Activated T-helper 1 cell treated with Interleukin-2 at 50 U/mL for 16 hours (primary cell): ENCODE measurements around the gene PAX3.

ENCODE experiments used
- DNase-seq: peaks from one replicate; pipeline ENCODE4 v3.0.0-alpha.2; 2020; ENCODE audit warnings: low read depth

The PAX3 gene

DNA sequence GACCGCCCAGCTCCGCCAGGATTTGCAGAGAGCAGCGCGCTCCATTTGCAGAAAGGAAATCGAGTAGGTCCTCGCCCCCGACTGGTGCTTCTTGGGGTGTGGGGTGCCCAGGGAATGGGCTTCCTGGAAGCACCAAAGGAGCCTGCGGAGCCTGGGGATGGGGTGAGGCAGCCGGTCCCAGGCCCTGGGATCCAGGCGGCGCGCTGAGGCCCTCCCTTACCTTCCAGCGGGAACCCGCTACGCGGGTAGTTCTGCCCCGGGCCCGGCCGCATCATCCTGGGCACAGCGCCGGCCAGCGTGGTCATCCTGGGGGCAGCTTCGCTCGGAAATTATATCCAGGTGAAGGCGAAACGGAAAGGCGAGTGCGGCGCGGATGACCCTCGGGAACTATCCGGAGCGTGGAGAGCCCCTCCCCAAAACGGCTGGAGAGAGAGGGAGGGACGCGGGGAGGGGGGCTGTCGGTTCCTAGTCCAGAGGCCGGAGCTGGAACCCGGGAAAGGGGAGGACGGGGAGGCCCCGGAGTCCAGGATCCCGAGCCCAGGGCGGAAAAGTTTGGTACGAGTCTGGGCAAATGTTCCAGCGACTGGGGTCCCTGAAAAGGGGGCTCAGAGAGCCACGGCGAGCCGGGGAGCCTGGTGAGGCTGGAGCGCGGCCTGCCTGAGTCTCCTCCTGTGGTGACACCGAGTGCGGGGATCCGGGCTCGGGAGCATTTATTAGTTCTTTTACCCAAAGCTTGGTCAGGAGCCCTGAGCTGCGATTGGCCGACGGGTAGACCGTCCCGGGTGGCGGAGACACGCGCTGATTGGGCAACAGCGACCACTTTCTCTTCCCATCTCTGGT, at the start of gene PAX3:
Gene PAX3 (minus strand): TSS at position 688 of the 840 bp plus-strand sequence. CDS start 383 bp downstream, at position 305.
- no peak for DNase-seq

DNA sequence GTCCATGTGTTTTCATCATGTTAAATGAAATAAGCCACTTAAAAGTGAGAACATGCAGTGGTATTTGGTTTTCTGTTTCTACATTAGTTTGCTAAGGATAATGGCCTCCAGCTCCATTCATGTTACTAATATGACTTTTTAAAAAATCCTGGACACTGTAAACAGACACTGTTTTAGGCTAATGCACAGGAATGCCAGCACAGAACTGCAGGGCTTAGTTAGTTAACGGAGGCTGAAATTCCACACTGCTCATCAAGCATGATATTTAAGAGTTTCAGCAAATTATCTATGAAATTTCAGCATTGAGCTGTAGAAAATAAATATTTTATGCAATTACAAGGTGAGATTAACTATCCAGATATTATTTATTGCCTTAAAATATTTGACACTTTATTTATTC, 42.5 kb upstream of the PAX3 start:
- DNase-seq, result no peak

DNA sequence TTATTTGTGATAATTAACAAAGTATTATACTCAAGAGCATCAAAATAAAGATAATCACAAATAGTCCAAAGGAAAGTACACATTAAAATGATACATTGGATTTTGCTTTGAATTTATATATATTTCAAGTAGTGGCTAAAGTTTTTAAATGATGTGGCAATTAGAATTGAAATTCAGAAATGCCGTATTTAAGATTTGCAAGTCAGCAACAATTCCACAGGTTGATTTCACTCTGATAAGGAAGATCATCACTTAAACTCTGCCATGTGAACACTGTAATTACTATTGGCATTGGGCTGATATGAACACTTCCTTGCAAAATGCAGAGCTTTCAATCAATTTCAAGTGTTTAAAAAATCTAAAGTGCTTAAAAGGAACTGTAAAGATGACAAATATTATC, 39.6 kb upstream of the PAX3 start:
- no peak for DNase-seq

DNA sequence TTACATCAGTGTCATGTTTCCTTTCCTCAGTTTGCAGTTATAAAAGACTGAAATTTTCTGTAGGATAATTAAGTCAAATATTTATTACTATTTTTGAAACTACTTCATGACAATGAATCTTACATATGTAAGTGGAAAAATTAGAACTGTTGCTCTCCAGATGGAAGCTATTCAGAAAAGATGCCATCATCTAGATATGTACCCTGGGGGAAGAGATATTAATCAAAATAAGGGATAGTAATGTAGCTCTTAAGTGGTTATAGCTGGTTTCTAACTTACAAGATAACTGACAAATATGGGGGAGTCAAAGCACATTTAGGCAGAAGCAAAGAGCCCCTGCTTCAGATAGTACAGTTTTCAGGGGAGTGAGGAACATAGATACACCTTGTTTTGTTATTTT, 38.1 kb upstream of the PAX3 start:
- DNase-seq, result no peak

DNA sequence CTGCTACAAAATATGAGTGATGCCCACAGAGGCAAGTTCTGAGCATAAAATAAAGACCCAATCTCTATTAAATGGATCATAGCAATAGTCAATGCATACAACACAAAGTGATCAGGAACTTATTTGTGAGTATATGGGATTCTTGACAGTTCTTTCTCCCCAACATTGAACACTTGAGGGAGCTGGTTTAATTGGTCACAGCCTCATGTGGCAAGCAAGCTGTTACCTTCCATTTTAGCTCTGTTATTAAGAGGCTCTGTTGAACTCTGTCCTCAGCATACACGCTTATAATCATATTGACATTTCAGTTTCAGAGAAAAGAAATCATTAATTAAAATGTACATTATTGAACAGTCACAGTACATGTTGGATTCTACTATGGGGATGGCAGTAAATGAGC, 37.6 kb upstream of the PAX3 start:
- no peak for DNase-seq

DNA sequence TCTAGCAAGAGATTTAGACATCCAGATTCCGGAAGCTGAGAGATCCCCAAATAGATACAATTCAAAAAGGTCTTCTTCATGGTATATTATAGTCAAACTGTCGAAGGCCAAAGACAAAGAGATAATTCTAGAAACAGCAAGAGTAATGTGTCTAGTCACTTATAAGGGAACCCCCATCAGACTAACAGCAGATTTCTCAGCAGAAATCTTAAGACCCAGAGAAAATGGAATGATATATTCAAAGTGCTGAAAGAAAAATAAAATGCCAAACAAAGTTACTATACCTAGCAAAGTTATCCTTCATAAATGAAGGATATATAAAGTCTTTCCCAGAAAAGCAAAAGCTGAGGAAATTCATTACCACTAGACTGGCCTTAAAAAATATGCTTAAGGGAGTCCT, 36.1 kb upstream of the PAX3 start:
- DNase-seq, result no peak

DNA sequence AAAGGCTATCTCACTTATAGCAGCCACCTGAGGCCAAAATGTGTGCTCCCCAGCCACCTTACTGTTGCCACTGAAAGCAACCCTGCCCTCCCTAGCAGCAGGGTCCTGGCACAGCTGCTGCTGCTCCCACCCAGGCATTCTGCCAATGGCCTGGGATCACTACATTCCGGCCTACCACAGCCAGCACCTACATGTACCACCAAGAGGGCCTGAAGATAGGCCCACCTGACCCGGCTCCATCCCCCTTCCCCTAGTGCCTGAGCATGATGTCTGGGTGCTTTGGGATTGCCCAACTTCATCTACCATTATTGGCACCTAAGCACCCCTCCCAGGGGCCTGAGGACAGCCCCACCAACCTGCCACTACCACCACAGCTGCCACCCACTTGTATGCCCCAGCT, 34.6 kb upstream of the PAX3 start:
- DNase-seq, result no peak

DNA sequence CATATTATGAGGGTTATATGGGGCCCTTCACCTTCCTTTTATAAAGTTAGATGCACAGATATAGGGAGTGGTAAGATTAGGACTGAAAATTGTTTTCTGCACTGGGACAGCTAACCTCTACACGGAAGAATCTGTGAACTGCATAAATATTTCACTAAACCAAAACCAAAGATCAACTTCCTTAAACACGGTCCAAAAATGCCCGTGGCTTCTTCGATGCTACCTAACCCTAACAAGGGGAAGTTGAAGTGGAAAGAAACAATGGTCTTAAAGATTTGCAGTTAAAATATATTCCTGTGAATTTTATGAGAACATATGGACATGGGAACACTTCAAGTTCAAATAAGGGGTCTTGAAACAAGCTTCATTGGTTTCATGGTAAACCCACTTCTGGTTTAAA, 33.3 kb upstream of the PAX3 start:
- no peak for DNase-seq

DNA sequence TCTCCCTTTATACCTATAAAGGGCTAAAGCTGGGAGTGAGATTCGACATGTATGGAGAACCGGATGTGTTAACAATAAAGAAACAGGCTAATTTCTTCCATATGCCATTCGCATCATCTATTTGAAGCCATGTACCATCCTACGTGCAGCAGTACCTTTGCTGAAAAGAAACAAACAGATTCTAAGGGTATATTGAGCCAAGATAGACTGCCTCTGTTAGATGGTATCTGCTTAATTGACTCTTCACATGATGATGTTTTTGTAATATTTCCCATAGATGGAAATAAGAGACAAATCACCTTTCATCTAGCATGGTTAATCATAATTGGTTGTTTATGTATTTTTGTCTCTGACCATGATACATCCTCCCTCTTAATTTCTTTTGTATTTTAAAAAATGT, 32.1 kb upstream of the PAX3 start:
- no peak for DNase-seq

DNA sequence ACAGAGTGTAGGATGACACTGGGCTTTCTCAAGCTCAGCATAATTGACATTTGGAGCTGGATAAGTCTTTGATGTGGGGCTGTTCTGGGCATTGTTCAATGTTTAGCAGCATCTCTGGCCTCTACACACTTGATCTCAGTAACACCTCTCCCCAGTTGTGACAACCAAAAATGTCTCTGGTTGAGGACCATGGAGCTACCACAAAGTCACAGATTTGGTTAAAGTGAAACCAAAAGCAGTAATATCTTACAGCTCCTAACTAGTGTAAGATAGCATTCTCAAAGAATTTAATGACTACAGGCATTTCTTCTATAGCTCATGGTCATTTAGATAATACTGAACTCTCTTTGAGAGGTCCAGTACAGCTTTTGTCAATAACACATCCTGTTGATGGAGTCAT, 23.4 kb upstream of the PAX3 start:
- DNase-seq, result no peak

DNA sequence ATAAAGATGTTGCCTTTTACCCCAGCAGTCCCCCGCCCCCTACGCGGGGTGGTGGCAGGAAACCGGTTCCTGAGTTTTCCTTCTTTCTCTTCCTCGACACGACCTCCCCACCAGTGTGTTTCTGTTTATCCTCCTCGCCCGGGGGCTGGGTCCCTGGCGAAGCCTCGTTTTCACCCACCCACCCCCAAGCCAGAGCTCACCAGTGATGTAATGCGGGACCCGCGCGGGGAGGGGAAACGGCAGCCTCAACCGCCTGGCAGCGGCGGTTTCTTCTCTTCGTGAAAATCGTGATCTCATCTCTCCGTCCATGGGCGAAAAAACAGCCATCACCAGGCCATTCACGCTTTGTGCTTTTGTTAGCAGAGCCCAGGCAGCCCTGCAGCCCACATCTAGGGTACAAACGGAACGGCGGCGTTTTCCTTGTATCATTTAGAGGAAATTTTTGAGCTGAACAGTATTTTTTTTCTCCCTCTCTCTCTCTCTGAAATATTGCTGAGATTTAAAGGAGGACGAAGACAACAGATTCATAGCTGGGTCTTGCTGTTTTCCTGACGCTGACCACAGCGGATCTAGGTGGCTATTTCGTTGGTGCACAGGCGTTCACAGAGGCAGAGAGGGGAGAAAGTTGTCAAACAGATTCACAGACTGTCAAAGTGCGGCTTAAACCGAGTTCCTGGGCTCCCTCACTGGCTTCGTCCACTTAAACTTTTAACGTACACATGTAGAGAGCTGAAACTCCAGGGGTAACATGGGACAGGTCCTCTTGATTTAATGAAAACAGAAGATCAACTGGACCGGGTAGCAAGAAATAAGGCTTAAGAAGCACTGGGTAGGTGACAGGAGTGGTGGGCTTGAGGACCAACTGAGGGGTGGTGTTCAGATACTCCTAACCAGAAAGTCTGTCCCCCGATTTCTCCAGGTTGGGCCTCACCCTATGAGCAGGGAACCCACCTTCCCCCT, 21.9 kb upstream of the PAX3 start:
- no peak for DNase-seq

DNA sequence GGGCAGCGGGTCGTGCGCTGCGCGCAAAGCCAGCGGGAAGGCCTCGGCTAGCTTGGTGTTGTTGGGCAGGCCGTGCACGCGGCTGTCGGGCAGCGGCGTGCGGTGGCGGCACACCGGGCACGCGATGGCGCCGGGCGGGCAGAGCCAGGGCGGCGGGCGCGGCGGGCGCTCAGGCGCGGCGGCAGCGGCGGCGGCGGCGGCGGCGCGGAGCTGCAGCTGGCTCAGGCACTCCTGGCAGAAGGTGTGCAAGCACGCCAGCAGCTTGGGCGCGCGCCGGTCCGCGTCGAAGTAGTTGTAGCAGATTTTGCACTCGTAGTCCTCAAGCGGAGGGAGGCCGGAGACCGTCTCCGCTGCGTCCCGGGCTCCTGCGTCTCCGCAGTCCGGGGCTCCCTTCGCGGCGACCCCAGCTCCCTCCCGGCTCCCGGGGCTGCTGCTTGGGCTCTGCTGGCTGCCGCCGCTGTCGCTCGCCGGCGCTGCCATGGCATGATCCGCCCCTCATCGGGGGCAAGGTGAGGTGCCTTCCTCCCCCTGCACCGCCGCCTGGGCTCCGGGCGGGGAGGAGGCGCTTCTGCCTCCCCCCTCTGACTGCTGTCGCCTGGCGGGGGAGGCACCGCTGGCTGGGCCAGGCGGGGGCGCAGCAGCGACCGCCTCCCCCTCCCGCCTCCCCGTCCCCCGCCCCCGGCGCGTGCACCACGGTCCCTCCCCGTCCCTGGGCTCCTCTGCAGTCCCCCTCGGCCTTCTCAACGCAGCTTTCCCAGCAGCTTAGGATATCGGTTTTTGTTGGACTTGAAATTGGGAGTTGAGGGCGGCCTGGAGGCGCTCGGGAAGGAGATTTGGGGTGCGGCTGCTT, 21.0 kb upstream of the PAX3 start:
- no peak for DNase-seq

DNA sequence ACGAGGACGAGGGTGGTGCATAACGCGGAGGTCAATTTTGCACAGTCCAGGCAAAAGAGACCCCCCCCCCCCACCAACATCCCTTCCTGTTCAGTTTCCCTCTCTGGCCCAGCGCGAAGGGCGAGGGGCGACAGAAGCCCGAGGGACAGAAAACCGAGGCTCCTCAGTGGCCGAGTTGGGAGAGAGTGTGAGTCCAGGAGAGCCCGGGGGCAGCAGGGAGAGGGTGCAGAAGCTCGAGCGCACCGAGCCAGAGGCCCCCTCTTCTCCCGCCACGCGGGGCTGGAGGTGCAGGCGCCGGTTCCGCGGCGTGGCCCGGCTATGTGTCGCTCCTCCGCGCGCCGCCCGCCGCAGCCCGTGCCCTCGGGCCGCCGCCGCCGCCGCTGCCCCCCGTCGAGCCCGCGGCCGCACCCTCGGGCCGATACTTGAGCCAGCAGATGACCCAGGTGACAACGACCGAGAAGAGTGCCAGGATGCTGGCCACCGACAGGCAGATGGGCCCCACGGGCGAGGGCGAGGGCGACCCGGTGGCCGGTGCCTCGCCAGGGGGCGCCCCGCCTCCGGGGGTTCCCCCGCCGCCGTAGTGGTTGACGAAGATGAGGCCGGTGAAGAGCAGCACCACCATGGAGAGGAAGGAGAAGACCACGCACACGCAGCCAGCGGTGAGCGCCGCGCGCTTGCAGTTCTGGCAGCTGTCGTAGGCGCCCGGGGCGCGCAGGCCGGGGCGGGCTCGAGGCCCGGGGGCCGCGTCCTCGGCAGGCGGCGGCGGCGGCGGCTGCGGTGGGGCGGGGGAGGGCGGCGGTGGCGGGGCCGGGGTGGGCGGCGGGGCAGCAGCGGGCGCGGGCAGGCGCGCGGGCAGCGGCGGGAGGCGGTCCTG, 20.2 kb upstream of the PAX3 start:
- DNase-seq, result no peak

DNA sequence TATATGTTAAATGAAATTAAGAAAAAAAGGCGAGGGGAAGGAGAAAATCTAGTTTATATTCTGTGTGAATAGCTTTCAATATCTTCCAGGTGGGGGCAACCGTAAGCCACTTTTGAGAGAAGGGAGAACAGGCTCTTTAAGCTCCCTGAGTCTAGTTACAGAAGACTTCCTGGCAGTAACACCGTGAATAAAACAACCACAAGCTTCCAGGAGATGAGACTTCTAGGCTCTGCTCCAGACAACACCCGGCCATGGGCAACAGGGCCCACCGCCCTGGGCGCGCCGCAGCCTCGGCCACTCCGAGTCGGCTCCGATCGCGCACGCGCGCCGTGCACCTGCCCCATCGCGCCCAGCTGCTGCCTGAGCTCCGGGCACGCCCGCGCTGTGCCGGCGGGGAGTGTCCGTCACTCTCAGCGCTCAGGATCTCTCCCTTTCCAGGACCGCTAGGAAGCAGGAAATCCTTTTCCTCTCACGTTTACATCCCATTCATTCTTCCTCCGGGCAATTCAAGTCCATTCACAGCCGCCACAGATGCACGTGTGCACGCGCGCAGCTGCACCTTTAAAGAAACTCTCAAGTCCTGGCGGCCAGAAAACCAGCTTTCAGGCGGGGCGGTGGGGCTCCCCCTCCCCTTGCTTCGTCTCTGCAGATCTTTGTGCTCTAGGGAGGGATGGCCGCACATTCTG, 19.4 kb upstream of the PAX3 start:
- DNase-seq, result no peak

DNA sequence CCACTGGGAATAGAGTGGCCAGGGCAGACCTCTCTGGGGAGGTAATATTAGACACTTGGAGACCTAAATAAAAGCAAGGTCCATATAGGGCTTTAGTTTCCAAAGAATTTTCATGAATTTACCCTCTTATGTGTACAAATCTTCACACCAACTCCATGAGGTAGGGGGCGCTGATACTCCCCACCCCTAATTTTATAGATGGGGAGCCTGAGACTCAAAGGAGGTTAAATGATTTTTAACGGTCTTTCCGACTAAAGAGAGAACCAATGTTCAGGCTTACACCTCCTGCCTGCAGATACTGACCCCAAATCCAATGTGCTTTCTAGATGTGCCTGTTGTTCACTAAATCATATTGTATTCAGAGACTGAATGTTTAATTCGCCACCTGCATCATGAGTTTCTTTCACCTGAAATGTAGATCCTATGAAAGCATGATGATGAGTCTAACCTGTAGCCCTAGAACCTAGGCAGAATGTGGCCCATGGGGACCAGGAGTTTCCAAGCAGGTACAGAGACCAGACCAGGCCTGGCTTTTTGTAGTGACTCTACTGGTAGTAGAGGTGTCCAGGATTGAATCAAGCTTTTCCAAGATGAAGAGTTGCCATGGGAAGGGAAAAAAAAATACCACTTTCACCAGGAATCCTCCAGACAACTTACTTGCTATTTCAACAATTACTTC, 16.8 kb upstream of the PAX3 start:
- no peak for DNase-seq

DNA sequence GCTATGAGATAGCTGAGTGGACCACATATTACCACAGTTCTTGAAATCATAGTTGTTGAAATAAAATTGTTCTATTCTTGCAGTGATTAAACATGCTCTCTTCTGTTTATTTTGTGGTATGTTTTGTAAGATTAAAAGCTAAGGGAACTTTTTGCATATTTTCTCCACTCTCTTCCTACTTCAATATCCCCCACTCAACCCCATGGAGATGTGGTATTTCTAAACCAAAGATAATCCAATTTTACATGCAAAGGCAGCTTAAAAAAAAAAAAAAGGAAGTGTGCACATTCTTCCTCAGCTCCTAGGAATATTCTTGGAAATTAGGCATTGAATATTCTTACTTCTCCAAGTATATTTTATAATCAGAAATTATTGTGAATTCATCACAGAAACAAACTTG, 15.0 kb upstream of the PAX3 start:
- no peak for DNase-seq

DNA sequence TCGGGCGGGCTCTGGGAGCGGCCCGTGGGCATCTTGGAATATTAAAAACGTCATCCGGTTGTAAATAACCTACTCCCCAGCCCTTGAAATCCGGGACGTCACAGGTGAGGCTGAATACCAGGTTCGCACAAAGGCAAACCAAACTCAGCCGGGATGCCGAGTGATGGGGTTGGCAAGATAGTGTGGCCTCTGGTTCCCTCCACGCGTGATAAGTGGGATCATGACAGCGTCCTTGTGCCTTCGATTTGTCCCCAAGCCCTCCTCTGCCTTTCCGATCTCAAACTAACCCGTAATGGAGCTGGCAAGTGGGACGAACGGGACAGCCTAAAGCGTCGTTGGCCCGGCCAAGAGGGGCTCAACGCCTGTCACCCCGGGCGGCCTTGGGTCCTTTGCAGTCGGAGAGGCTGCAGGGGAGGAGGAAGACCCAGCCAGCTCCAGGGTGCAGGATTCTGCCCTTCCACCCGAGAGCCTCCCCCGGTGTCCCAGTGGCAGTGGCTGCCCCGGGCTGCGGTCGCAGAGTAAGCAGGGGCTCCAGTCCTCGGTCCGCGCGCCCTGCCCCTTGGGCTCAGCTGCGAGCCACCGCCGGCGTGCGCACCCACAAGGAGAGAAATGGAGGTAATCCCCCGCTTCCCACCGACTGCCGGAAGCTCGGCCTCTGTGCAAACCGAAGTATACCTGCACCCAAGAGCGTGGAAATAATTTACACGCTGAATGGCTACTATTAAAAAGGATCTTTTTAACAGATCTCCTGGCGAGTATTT, 13.4 kb upstream of the PAX3 start:
- no peak for DNase-seq

DNA sequence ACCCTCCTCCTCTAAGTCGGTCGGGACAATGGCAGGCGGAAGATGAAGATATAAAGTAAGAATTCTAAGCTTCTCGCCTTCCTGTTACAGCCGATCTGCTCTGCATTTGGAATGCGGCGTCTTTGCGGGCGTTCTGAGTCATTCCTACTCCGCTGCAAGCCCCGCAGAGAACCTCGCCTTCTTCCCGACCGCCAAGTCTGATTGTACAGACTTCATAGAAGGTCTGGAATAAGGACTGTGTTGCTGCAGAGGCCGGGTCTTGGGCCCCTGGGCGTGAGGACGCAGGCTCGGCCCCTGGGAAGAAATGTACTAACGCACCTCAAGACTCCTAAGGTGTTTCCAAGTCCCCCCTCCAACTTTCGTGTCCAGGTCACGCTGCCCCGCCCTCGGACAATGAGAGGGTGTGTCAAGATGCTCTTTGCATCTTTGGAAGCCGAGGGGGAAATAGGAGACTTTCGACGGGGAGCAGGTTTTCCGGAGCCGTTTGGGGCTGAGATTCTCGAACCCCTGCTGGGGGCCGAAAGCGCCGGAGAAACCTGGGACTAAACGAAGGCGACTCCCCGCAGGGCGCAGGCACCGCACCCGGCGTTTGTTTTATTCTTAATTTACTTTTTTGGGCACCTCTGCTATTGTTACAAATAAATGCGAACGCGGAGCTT, 12.7 kb upstream of the PAX3 start:
- DNase-seq, result no peak
